Stimulated activated CD8-positive, alpha-beta memory T cell treated with anti-CD3 and anti-CD28 coated beads, Interleukin-7, amount 100 ng/mL, for 24 hours (primary cell): ENCODE data around the gene TAF15.
A peak's percentile ranks its signal among the peaks of the same experiment; 100 is the strongest.

Experiments
- DNase-seq: peaks from one replicate; pipeline ENCODE4 v3.0.0-alpha.2; 2020; ENCODE audit warnings: low read depth

The TAF15 gene

DNA sequence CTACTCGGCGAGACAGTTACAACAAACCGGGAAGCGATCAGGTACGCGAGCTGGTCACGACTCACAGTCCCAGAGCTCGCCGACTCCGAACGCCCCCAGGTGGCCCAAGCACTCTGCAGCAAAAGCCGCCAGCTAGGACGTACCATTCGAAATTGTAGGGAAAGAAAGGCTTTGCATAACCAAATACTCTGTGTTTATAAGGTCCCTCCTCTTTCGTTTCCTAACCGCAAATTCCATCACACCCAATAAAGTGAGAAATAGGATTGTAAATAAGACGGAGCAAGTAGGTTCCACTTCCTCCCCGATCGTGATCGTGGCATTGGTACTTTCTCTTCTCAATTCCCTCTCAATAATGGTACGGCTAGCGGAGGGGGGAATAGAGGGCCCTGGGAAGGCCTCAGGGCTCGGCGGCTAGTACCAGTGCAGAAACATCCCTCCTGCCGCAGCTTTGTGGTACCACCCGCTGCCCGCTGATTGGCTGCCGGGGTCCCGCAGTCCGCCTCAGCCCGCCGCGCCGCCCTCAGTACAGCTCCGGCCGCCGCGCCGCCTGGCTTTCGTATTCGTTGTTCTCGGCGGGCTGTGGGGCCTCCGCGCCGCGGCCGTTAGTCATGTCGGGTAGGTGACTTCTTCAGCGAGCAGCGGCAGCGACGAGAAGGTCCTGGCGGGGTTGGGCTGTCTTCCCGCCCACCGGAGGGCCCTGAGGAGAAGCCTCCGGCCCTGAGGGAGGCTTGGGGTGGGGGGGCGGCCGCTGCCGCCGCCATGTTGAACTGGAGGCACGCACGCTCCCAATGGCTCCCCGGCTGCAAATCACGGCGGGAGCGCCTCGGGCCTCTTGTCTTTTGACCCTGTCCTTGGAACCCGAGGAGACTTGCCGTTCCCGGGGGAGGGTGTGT lies at the start of gene TAF15:
Gene TAF15 (plus strand): TSS at position 523 of the 893 bp plus-strand sequence. CDS start 86 bp downstream, at position 609.
- peak; percentile 89 for DNase-seq

DNA sequence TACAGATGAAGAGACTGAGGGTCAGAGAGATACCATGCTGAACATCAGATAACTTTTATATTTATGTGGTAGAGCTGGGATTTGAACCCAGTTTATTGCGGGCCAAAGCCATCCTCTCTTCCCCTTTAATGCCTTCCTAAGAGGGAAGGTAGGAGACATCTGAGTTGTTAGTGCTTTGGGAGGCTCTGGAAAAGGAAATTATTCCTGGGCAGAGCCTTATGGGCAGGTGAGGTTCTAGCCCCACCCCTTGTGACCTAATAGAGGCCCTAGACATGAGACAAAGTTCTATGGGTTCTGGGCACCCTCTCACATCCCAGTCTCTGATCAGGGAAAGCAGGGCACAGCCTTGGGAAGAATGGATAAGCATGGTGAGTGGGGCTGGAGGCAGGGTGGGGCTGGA lies 48.7 kb upstream of the TAF15 start, which contains the start of gene C17orf50:
Gene C17orf50 (plus strand): TSS at position 301 of the 400 bp plus-strand sequence. CDS start 55 bp downstream, at position 356.
- DNase-seq = no peak

- no peak for DNase-seq
Observed at GRCh38 chr17:35761601-35762000, 47.7 kb upstream of the TAF15 start.

- no peak for DNase-seq
Observed at GRCh38 chr17:35763767-35764122, 45.5 kb upstream of the TAF15 start.

- peak; percentile 67 for DNase-seq
Observed at GRCh38 chr17:35764123-35764991, 44.9 kb upstream of the TAF15 start.

DNA sequence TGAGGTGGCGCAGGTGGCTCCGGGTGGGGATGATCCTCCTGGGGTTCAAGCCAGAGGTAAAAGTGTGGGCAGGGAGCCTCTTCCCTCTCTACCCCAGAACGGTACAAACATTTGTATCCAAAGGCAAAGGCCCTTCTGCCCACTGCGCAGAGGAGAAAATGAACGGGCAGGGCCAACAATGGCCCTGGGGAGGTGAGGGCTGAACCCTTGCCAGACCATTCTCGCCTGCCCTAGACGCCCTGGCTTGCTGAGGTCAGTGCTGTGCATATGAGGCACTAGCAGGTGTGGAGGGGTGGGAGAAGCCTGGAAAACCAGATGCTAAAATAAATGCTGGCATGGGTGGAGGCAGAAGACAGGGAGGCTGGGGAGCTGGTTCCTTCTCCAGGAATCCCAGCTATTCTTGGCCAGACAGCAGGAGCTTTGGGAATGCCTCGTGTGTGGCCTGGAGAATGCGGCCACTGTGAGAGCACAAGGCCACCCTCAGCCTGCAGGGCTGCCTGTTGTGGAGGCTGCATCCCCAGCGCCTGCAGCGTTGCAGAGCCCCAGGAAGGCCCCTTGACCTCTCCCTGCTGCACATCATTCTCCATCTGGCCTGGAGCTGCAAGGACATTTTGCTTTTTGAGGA lies 44.1 kb upstream of the TAF15 start:
- no peak for DNase-seq

DNA sequence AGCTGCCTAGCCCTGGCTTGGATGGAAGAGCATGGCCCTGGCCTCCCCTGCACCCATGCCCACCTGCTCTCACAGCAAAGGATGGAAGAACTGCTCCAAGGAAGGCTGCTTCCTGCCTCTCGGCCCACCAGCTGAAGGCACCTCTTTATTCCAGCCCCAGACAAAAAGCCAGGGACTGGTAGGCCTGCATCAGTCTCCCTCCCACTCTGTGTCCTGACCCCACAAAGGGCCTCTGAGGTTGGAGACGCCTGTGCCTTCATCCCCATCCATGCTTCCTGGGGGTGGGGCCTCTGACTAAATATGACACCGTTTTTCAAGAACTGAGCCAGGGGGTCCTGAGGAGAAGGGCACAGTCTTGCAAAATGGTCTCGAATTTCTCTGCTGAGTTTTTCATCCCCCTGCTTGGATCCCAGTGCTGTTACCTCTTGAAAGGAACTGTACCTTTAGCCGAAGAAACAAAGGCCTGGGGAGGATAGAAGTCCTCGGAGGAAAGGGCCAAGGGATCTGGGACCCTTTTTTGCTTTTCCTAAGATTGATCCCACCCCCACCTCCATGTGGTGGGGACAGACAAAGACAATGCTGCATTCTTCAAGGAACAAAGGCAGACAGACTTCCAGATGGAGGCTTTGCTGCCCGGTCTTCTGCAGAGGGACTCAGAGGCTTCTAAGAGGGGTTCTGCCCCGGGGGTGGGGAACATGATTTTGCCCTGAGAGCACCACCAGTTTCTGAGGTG lies 43.4 kb upstream of the TAF15 start:
- no peak for DNase-seq

DNA sequence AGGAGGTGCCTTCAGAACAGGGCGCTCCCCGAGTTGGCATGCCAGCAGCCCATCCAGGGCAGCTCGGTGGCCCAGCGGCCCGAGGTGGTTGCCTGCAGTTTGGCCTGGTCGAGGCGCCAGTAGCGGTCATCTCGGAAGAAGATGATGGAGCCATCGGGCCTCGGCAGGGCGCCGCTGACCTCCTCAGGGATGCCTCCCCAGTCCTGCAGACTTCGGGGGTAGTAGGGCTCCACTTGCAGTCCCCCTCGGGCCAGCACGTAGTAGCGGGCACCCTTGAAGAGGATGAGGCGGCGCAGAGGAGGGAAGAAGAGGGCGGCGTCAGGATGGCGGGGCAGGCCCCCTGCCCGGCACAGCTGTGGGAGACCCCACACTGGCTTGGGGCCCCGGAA lies 42.8 kb upstream of the TAF15 start:
- DNase-seq = no peak

DNA sequence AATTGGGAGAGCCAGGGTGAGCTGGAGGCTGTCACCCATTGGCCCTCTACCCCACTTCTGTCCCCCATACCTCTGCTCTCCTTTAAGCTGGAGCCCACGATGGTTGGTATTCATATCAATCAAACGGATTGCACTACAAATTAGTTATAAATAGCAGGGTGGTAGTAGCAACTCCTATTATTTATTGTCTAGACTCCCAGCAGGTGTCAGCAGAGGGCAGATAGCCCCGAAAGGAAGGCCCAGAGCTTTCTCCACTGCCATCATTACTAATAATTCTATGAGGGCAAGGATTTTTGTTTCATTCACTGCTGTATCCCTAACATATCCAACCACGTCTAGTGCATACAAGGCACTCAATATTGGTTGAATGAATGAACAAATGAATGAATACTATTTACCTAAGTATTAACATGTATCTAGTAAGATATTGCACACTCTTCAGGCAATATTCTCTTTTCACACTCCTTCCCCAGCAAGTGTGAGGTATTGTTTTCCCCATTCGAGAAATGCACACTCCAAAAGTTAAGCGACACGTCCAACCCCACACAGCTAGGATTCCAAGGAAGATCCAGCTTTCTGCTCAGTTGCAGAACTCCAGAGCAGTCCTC lies 42.3 kb upstream of the TAF15 start:
- DNase-seq = no peak

GRCh38 chr17:35768797-35769196 lies 40.5 kb upstream of the TAF15 start:
- no peak for DNase-seq

DNA sequence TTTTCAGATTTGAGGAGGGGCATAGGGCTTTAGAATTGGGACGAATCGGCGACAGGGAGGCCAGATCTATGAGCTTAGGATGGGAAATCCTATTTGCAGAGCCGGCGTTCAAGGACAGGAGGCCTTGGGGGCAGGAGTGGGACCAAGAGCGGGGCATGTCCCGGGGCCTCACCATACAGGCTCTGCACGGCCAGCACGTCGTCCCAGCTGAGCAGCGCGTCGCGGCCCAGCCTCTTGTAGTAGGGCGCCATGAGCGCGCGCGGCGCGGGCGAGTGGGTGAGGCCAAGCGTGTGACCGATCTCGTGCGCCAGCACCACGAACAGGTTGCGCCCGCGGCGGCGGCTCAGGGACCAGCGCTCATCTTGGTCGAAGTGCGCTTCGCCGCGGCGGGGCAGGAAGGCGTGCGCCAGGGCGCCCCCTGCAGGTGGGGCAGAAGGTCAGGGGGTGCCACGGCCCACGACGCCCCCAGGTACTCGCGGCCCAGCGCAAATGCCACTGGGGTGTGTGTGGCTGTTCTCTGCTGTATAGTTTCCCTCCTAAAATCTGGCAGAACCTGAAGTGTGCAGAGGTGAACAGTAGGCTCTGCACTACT lies 39.3 kb upstream of the TAF15 start:
- DNase-seq = no peak

DNA sequence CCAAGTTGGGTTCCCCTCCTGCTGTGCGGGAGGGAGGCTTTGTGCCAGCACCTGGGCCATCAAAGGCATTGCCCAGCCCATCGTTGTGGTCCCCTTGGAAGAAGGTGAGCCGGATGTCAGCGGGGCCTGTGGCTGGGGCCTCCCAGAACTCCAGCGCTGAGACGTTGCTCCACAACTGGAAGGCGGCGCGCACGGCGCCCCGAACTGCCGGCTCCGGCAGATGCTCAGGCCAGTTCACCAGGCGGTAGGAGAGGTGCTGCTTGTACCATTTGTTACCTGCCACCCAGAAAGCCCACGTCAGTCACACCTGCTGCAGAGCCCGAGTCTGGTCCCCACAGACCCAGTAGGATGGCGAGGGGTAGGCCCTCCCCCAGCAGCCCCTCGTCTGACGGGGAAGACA lies 36.2 kb upstream of the TAF15 start:
- DNase-seq = no peak

DNA sequence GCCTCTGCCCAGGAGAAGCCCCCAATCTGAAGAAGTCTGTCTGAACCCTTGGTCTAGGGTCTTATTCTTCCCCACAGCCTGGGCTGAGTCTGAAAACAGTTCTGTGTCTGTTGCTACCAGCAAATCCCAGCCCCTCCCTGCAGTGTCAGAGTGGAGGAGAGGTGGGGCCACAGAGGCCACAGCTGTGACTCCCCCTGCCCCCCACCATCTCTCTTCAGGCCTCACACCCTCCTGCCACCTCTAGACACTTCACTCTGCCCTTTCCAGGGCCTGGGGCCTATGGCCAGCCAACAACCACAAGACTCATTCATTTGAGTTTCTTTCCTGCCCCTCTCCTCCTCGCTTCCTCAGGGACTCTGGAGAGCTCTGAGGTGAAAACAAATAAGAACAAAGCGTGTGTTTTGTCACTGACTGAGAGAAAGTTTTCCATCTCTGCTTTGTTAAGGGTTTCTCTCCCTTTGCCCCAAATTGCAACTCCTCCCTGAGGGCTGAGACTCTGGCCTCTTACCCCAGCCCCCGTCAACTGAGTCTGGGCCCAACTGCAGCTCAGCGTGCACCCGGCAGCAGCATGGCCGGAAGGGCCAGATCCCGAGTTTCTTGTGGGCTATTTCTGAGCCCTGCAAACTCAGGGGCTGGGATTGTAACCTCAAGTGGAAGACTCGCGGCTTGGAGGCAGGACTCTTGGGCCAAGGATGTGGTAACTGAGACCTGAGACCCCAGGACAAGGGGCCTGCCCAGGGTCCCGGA lies 35.4 kb upstream of the TAF15 start:
- DNase-seq = no peak

DNA sequence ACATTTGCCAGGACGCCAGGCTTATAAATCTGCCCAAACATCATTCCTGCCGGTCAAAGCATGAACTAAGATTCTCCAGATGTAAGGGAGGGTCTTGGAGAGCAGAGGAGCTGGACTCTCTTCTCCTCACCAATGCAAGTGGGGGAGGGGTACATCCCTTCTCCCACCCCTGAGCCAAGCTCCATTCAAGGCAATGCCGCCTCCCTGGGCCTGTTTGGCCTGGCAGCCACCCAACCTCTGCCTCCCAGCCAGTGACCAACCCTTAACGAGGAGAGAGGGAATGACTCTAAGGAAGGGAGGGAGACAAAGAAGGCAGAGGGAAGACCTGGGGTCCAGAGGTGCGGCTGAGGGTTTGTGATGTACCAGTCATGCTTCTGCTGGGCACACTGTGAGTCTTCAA lies 34.8 kb upstream of the TAF15 start:
- DNase-seq = no peak

GRCh38 chr17:35775039-35775438 lies 34.2 kb upstream of the TAF15 start:
- DNase-seq = no peak

GRCh38 chr17:35775583-35775982 lies 33.7 kb upstream of the TAF15 start:
- DNase-seq = no peak

GRCh38 chr17:35778641-35779196 lies 30.6 kb upstream of the TAF15 start:
- DNase-seq = no peak

DNA sequence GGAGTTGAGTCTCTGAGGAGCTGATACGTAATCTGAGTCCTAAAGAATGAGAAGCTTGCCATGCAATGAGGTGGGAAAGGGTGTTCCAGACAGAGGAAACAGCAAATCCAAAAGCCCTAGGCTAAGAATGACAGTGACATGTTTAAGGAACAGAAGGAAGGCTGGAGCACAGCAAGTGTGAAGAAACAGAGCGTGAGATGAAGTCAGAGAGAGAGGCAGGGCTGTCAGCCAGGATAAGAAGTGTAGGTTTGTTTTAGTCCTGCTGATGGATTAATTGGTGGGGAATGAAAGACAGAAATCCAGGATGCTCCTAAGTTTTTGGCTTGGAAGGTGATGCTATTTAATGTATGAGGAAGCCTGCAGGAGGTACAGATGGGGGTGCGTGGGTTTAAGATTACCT lies 28.3 kb upstream of the TAF15 start:
- no peak for DNase-seq

DNA sequence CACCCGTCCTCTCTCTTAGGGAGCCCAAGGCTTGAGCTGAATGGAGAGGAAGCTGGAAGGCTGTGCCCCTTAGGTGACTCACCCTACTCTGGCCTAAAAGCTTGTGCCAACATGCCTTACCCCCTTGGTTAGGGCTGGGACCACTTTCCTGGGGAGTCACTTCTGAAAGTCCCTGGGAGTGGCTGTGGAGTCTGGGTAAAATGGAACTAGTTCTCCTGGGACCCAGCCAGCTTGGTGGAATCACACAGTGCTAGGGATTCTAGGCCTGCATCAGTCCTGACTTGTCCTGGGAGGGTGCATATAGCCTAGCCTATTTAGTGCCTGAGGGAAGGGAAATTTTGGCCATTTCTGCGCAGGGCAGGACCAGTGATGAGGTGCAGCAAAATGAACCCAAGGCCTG lies 24.4 kb upstream of the TAF15 start:
- no peak for DNase-seq

DNA sequence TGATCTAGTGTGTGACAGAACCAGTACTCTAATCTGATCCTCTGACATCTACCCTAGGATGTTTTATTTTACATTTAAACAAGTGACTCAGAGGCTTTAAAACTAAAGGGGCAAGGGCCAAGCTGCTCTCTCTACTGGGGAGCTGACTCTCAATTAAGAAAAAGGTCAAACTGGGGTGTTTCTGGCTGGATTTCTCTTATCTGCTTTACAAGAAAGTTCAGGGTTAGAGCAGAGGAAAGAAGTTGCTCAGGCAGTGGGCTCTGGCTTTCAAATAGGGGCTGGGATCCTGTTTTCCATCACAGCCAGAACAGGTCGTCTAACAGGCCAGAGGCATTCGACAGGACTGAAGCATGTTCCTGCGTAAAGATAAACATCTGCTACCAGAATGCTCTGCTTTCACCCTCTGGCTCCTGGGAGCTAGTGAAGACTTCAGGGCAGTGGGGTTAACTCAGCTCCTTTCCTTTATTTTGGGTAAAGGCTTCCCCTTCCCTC lies 22.3 kb upstream of the TAF15 start:
- no peak for DNase-seq
